ENCODE measurements around the gene SKP1.

Gene SKP1

DNA sequence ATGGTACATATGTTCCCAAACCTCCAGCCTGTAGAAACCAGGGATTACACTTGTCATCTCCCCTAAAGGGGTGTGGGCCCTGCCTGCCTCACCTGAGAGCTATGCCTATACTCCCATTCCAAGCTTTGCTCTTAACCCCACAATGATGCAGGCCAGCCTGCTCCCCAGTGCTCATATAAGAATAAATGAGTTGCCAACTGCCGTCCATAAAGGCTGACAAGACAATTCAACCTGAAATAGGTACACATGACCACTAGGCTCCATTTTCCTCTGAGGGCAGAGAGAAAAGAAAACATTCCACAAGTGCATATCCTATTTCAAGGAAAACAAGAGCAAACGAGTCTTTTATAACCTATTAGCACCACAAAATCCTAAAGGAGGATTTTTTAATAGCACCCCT, 28.4 kb downstream of the SKP1 start:
- no peaks in the 10 kb centered on the region for H3K27me3 ChIP-seq (ENCODE audit: insufficient read depth, low read length)
- no peak overlapping the region for H3K4me3 ChIP-seq (ENCODE audit: low read length)
- no peaks in the 10 kb centered on the region for H3K9me3 ChIP-seq (ENCODE audit: insufficient read depth, low read depth, low read length)
- H3K27ac ChIP-seq (ENCODE audit: low read length) = no peak overlapping the region
- H3K36me3 ChIP-seq (ENCODE audit: insufficient read depth, low read depth, low read length) = peaks cover 90% of the 10 kb centered on the region
- H3K9ac ChIP-seq (ENCODE audit: low read depth, low read length) = no peak overlapping the region
- H3K4me1 ChIP-seq (ENCODE audit: insufficient read depth, low read length) = no peaks in the 10 kb centered on the region; the same call in 1 of the 2 replicates

- Histone ChIP-seq H3K4me1 (ENCODE audit: insufficient read depth, low read length) (no peaks in the 10 kb centered on the region; the same call in 1 of the 2 replicates), H3K36me3 (ENCODE audit: insufficient read depth, low read depth, low read length) (peaks cover 84% of the 10 kb centered on the region), H3K27me3 (ENCODE audit: insufficient read depth, low read length) (no peaks in the 10 kb centered on the region), H3K9ac (ENCODE audit: low read depth, low read length) (no peak overlapping the region), H3K4me3 (ENCODE audit: low read length) (no peak overlapping the region), H3K9me3 (ENCODE audit: insufficient read depth, low read depth, low read length) (no peaks in the 10 kb centered on the region), H3K27ac (ENCODE audit: low read length) (no peak overlapping the region)
These were observed 29.9 kb downstream of the SKP1 start for GRCh38 chr5:134146651-134147518.

DNA sequence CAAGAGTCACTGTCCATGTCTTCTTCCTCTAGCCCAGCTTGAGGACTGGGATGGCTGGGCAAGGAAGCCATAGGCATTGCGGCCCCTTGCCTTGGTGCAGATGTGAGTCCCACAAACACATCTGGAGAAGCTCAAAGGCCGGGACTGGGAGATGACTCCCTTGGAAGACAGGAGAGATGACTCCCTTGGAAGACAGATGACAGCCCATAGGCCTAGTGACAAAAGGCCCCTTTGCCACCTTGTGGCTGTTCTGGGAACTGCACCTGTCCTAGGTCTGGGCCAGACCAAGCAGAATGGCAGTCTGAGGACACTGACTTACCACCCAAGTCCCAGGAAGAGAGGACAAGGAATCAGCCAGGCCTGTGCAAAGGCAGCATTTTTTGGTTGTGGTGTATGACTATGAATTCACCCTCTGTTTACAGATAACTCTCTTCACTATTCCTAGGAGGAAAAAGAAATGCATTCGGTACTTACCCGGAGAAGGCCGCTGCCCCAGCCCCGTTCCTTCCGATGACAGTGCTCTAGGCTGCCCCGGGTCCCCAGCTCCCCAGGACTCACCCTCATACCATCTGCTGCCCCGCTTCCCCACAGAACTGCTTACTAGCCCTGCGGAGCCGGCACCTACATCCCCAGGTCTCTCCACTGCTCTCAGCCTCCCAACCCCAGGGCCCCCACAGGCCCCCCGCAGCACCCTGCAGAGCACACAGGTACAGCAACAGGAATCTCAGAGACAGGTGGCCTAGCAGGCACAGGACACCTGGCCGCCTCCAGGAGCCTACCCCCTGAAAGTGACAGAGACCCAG, 30.8 kb downstream of the SKP1 start:
- Histone ChIP-seq H3K27me3 (ENCODE audit: insufficient read depth, low read length) (no peaks in the 10 kb centered on the region), H3K9me3 (ENCODE audit: insufficient read depth, low read depth, low read length) (no peaks in the 10 kb centered on the region), H3K9ac (ENCODE audit: low read depth, low read length) (no peak overlapping the region), H3K36me3 (ENCODE audit: insufficient read depth, low read depth, low read length) (peaks cover 77% of the 10 kb centered on the region), H3K27ac (ENCODE audit: low read length) (no peak overlapping the region), H3K4me3 (ENCODE audit: low read length) (no peak overlapping the region), H3K4me1 (ENCODE audit: insufficient read depth, low read length) (no peaks in the 10 kb centered on the region)

GRCh38 chr5:134145041-134145757, 31.6 kb downstream of the SKP1 start:
- Histone ChIP-seq H3K9me3 (ENCODE audit: insufficient read depth, low read depth, low read length) (no peaks in the 10 kb centered on the region), H3K4me3 (ENCODE audit: low read length) (no peak overlapping the region), H3K4me1 (ENCODE audit: insufficient read depth, low read length) (no peaks in the 10 kb centered on the region), H3K27me3 (ENCODE audit: insufficient read depth, low read length) (no peaks in the 10 kb centered on the region), H3K9ac (ENCODE audit: low read depth, low read length) (no peak overlapping the region), H3K36me3 (ENCODE audit: insufficient read depth, low read depth, low read length) (peaks cover 72% of the 10 kb centered on the region), H3K27ac (ENCODE audit: low read length) (no peak overlapping the region)

DNA sequence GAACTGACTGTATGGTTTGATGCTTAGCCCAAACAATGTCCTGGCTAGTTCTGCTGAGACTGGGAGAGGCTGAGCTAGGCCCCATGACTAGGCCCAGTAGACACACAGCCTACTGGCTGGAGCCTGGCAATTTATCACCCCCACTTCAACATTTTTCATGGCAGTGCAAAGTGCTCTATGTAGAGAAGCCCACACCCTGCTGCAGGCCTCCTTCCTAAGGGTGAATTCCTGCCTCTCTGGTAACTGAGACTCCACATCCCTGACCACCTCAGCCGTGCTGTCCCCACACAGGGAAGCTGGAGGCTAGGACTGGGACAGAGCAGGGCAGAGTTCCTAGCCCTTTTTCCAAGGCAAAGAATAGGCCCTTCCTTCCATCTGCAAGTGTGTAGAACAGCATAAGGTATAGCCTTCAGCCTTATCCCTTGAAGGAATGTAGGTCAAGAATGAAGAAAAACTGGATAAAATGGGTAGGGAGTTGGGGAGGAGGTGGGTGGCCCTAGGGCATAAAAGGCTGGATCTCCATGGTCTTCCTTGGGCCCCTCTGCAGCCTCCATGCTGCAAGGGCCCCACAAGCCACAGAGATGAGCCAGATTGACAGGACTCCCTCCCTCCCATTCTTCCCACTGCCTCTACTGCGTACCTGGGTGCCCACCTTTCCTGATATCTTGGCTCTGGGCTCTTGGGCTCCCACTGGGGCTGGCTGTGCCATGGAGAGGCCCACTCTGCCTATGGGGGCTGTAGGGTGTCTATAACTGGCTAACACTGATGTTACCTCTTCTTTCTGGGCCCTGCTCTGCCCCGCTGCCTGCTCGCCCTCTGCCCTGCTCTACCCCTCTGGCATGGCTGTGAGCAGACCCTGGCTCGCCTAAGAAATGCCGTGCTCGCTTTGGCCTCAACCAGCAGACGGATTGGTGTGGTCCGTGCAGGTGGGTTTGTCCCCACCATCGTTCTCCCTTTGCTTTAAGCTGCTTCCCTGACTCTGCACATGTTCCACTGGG, 32.5 kb downstream of the SKP1 start:
- no peaks in the 10 kb centered on the region for H3K4me1 ChIP-seq (ENCODE audit: insufficient read depth, low read length)
- peaks cover 67% of the 10 kb centered on the region for H3K36me3 ChIP-seq (ENCODE audit: insufficient read depth, low read depth, low read length)
- no peaks in the 10 kb centered on the region for H3K9me3 ChIP-seq (ENCODE audit: insufficient read depth, low read depth, low read length)
- H3K27ac ChIP-seq (ENCODE audit: low read length) = no peak overlapping the region
- no peaks in the 10 kb centered on the region for H3K27me3 ChIP-seq (ENCODE audit: insufficient read depth, low read length)
- H3K9ac ChIP-seq (ENCODE audit: low read depth, low read length) = no peak overlapping the region
- no peak overlapping the region for H3K4me3 ChIP-seq (ENCODE audit: low read length)

GRCh38 chr5:134143431-134143830, 33.3 kb downstream of the SKP1 start:
- H3K4me3 ChIP-seq (ENCODE audit: low read length) = no peak overlapping the region
- no peaks in the 10 kb centered on the region for H3K27me3 ChIP-seq (ENCODE audit: insufficient read depth, low read length)
- H3K36me3 ChIP-seq (ENCODE audit: insufficient read depth, low read depth, low read length) = peaks cover 62% of the 10 kb centered on the region
- no peaks in the 10 kb centered on the region for H3K9me3 ChIP-seq (ENCODE audit: insufficient read depth, low read depth, low read length)
- no peaks in the 10 kb centered on the region for H3K4me1 ChIP-seq (ENCODE audit: insufficient read depth, low read length)
- H3K9ac ChIP-seq (ENCODE audit: low read depth, low read length) = no peak overlapping the region
- no peak overlapping the region for H3K27ac ChIP-seq (ENCODE audit: low read length)

DNA sequence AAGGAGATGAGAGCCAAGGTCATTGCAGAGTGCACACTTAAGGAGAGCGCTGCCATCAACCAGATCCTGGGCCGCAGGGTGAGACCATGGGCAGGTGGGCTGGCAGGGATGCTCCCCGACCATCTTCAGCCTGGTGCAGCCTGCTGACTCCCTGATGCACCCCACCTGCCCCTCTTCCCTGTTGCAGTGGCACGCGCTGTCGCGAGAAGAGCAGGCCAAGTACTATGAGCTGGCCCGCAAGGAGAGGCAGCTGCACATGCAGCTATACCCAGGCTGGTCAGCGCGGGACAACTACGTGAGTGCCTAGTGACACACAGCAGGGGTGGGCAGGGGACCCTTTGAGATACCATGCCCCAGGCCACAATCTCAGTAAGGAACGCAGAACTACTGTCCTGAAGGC, 33.9 kb downstream of the SKP1 start:
- Histone ChIP-seq H3K36me3 (ENCODE audit: insufficient read depth, low read depth, low read length) (peaks cover 59% of the 10 kb centered on the region), H3K9ac (ENCODE audit: low read depth, low read length) (no peak overlapping the region), H3K27me3 (ENCODE audit: insufficient read depth, low read length) (no peaks in the 10 kb centered on the region), H3K4me3 (ENCODE audit: low read length) (no peak overlapping the region), H3K27ac (ENCODE audit: low read length) (no peak overlapping the region), H3K4me1 (ENCODE audit: insufficient read depth, low read length) (no peaks in the 10 kb centered on the region), H3K9me3 (ENCODE audit: insufficient read depth, low read depth, low read length) (no peaks in the 10 kb centered on the region)

DNA sequence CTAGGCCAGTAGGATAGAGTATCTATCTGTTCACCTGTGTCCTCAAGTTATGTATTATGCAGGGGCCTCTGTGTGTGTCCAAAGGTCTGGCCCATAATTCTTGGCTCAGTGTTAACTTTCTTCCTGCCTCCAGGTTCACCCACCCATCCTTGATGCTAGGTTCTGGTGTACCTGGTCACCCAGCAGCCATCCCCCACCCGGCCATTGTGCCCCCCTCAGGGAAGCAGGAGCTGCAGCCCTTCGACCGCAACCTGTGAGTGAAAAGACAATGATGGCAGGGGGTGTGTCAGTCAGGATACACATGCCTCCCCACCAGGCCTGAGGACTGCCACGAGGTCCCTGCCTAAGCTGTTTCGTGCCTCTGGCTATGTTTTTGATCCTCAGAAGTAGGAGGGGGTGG, 34.7 kb downstream of the SKP1 start:
- no peaks in the 10 kb centered on the region for H3K27me3 ChIP-seq (ENCODE audit: insufficient read depth, low read length)
- H3K27ac ChIP-seq (ENCODE audit: low read length) = no peak overlapping the region
- H3K36me3 ChIP-seq (ENCODE audit: insufficient read depth, low read depth, low read length) = peaks cover 54% of the 10 kb centered on the region
- no peaks in the 10 kb centered on the region for H3K9me3 ChIP-seq (ENCODE audit: insufficient read depth, low read depth, low read length)
- no peak overlapping the region for H3K4me3 ChIP-seq (ENCODE audit: low read length)
- no peak overlapping the region for H3K9ac ChIP-seq (ENCODE audit: low read depth, low read length)
- 0 out of 2 replicates have a peak, but pooled peaks cover 4% of the 10 kb centered on the region for H3K4me1 ChIP-seq (ENCODE audit: insufficient read depth, low read length)

DNA sequence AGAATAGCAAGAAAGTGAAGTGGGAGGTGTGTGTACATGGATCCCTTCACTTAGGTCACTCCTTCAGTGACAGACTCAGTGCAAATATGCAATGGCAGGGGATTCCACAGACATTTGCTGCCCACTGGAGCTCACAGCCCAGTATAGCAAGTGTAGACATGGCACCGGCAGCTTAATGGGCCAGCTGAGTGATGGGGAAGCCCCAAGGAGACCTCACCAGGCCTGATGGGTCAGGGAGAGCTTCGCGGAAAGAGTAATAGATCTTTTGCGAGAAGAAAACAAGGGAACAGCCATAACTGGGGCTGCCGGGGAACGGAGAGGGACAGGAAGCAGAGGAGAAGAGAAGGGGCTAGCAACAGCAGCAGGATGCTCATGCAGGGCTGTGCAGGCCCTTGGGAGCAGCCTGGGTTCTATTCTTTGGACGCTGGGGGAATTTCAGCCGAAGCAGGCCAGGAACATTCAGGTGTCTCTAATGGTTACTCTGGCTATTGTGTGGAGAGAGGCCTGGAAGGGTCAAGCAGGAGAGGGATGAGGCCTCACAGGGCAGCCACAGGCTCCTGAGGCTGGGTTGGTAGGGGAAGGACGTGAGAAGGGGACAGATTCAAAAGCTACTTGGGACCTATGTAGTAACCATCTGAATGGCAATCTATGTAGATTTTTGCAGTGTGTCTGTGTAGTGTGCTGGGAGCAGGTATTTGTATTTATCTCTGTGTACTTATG, 35.3 kb downstream of the SKP1 start:
- Histone ChIP-seq H3K36me3 (ENCODE audit: insufficient read depth, low read depth, low read length) (peaks cover 51% of the 10 kb centered on the region), H3K27me3 (ENCODE audit: insufficient read depth, low read length) (no peaks in the 10 kb centered on the region), H3K9me3 (ENCODE audit: insufficient read depth, low read depth, low read length) (no peaks in the 10 kb centered on the region), H3K4me3 (ENCODE audit: low read length) (no peak overlapping the region), H3K9ac (ENCODE audit: low read depth, low read length) (no peak overlapping the region), H3K4me1 (ENCODE audit: insufficient read depth, low read length) (0 out of 2 replicates have a peak, but pooled peaks cover 4% of the 10 kb centered on the region), H3K27ac (ENCODE audit: low read length) (no peak overlapping the region)

GRCh38 chr5:134140530-134141201, 36.1 kb downstream of the SKP1 start:
- Histone ChIP-seq H3K36me3 (ENCODE audit: insufficient read depth, low read depth, low read length) (peaks cover 45% of the 10 kb centered on the region), H3K4me3 (ENCODE audit: low read length) (no peak overlapping the region), H3K9ac (ENCODE audit: low read depth, low read length) (no peak overlapping the region), H3K27me3 (ENCODE audit: insufficient read depth, low read length) (no peaks in the 10 kb centered on the region), H3K27ac (ENCODE audit: low read length) (no peak overlapping the region), H3K4me1 (ENCODE audit: insufficient read depth, low read length) (0 out of 2 replicates have a peak, but pooled peaks cover 4% of the 10 kb centered on the region), H3K9me3 (ENCODE audit: insufficient read depth, low read depth, low read length) (no peaks in the 10 kb centered on the region)

Data from iPS-20b (cell line).